GM12878 (cell line): ENCODE data around the gene TSC22D1. TPM values are rescaled to one million over a fixed set of nuclear protein-coding genes. Genes with fewer than 3 reads are reported as not detected.

Experiments used
- ATAC-seq: fragments of 200-7000 bp; cut with Tn5 transposase; 3 replicates; pipeline ENCODE4 v1.9.1; 2020; ENCODE audit warnings: mild to moderate bottlenecking, moderate library complexity
- BruUV-seq: library from RNA; stranded (reverse); fragments of 400-500 nt; replicated peaks from 2 replicates; lab custom pipeline; 2021; lab: Mats Ljungman, UMichigan
- CTCF ChIA-PET: fragments of 300-600 bp; sonication (Branson Sonifier 250); formaldehyde crosslinking; extraction: SDS; loops from one replicate; lab custom pipeline; 2021; ENCODE audit warnings: inconsistent platforms; lab: Yijun Ruan, JAX
- POLR2A ChIA-PET: fragments of 350-600 bp; formaldehyde crosslinking; extraction: SDS; loops from one replicate; lab custom pipeline; 2021; ENCODE audit warnings: inconsistent platforms; lab: Charles Lee
- RAD21 ChIA-PET: fragments of 300-600 bp; sonication (Branson Sonifier 250); formaldehyde crosslinking; loops from one replicate; lab custom pipeline; 2023; ENCODE audit warnings: antibody characterized with exemption; ENCODE audit not compliant: unreplicated experiment; lab: Charles Lee
- SMC1A ChIA-PET: fragments of 300-600 bp; sonication (Branson Sonifier 250); formaldehyde crosslinking; loops from one replicate; lab custom pipeline; 2023; ENCODE audit not compliant: unreplicated experiment, uncharacterized antibody; lab: Charles Lee
- DNase-seq: peaks from one replicate; pipeline ENCODE4 v3.0.0-alpha.2; 2011; ENCODE audit warnings: low read depth, low spot score
- FAIRE-seq: peaks from 3 replicates; lab custom pipeline; 2011; peaks lifted over from hg19 to GRCh38; lab: Jason Lieb, UNC
- H2AFZ ChIP-seq: 2 replicates; pipeline ENCODE4 v1.6.0; 2011; ENCODE audit warnings: low read depth, low read length, control low read depth; ENCODE audit not compliant: control insufficient read depth
- H3K27ac ChIP-seq: 2 replicates; pipeline ENCODE4 v1.5.1; 2011; ENCODE audit warnings: control low read depth; ENCODE audit not compliant: control insufficient read depth, insufficient read depth
- H3K27me3 ChIP-seq, 2 experiments: replicated peaks in 1 of 2; 2 replicates each; pipeline versions ENCODE4 v1.6.0 to v1.6.1; 2011; ENCODE audit warnings: low read length in 1 of 2; ENCODE audit not compliant: control insufficient read depth in 2 of 2, insufficient read depth in 2 of 2
- H3K36me3 ChIP-seq, 2 experiments: 2 replicates each; pipeline ENCODE4 v1.5.1; 2011; ENCODE audit warnings: low read length in 1 of 2; ENCODE audit not compliant: control insufficient read depth in 2 of 2, insufficient read depth in 2 of 2
- H3K4me1 ChIP-seq: 2 replicates; pipeline ENCODE4 v1.6.1; 2011; ENCODE audit warnings: mild to moderate bottlenecking, low read length, moderate library complexity, mixed read lengths; ENCODE audit not compliant: control insufficient read depth, insufficient read depth
- H3K4me2 ChIP-seq: 2 replicates; pipeline ENCODE4 v1.6.0; 2011; ENCODE audit warnings: control low read depth; ENCODE audit not compliant: control insufficient read depth, insufficient read depth
- H3K4me3 ChIP-seq: fragments of 200-600 bp; sonication (generic); 2 replicates; pipeline ENCODE4 v1.5.1; 2016
- H3K79me2 ChIP-seq: 2 replicates; pipeline ENCODE4 v1.6.0; 2011; ENCODE audit warnings: low read length; ENCODE audit not compliant: control insufficient read depth, insufficient read depth
- H3K9ac ChIP-seq: 2 replicates; pipeline ENCODE4 v1.8.0; 2011; ENCODE audit warnings: low read length, control low read depth, mixed read lengths; ENCODE audit not compliant: control insufficient read depth, insufficient read depth
- H3K9me3 ChIP-seq: replicated peaks from 3 replicates; pipeline ENCODE4 v1.5.1; 2011; ENCODE audit warnings: mild to moderate bottlenecking, low read length; ENCODE audit not compliant: control insufficient read depth, insufficient read depth
- H4K20me1 ChIP-seq: 2 replicates; pipeline ENCODE4 v1.6.0; 2011; ENCODE audit not compliant: control insufficient read depth, insufficient read depth
- CREM ChIP-seq: IDR thresholded peaks from 2 replicates; pipeline ENCODE4 v1.6.1; 2014; ENCODE audit warnings: antibody characterized with exemption, low read depth
- EED ChIP-seq: sonication (generic); IDR thresholded peaks from 2 replicates; pipeline ENCODE4 v1.6.1; 2016; ENCODE audit warnings: antibody characterized with exemption, low read depth
- ETV6 ChIP-seq, 2 experiments: fragments of 450-650 bp in 1 of 2; IDR thresholded peaks in 1 of 2; conservative IDR thresholded peaks in 1 of 2; 2 replicates each; pipeline ENCODE4 v1.6.1; 2014; ENCODE audit warnings: antibody characterized with exemption in 1 of 2, borderline replicate concordance in 1 of 2, low read depth in 1 of 2, mild to moderate bottlenecking in 1 of 2, moderate library complexity in 1 of 2
- HCFC1 ChIP-seq: fragments of 150-350 bp; IDR thresholded peaks from 2 replicates; pipeline ENCODE4 v1.6.1; 2014; ENCODE audit warnings: low read length
- LARP7 ChIP-seq: fragments of 450-650 bp; IDR thresholded peaks from 2 replicates; pipeline ENCODE4 v1.6.1; 2017; ENCODE audit warnings: mild to moderate bottlenecking
- MTA2 ChIP-seq: fragments of 450-650 bp; IDR thresholded peaks from 2 replicates; pipeline ENCODE4 v1.6.1; 2016; ENCODE audit warnings: low read depth, mild to moderate bottlenecking, moderate library complexity
- PML ChIP-seq: IDR thresholded peaks from 2 replicates; pipeline ENCODE4 v1.6.1; 2012; ENCODE audit warnings: low read length, inconsistent platforms
- SIX5 ChIP-seq: IDR thresholded peaks from 2 replicates; pipeline ENCODE4 v1.6.1; 2011; ENCODE audit warnings: mild to moderate bottlenecking, low read depth, low read length, moderate library complexity; ENCODE audit not compliant: severe bottlenecking
- SREBF2 ChIP-seq: IDR thresholded peaks from 2 replicates; pipeline ENCODE4 v1.6.1; 2012; ENCODE audit warnings: mild to moderate bottlenecking, low read length
- ZNF384 ChIP-seq: IDR thresholded peaks from 2 replicates; pipeline ENCODE4 v1.6.1; 2012; ENCODE audit warnings: low read depth, mild to moderate bottlenecking, low read length, improper control_type of control experiment, borderline replicate concordance
- WGBS: methylation state at CpG from one replicate; pipeline ENCODE4 v1.1.6; 2016; ENCODE audit warnings: low lambda C conversion rate; ENCODE audit not compliant: insufficient replicate concordance, insufficient coverage; ENCODE audit errors: missing lambda C conversion rate; 5-methylcytosine and 5-hydroxymethylcytosine counted together
- in situ Hi-C: fragments of 300-500 bp; cut with MboI; formaldehyde crosslinking; loops from 9 replicates; pipeline ENCODE4 v1.14.3; 2018; ENCODE audit warnings: mixed read lengths
- intact Hi-C: fragments of 100-400 bp; cut with micrococcal nuclease; formaldehyde crosslinking; loops from one replicate; pipeline ENCODE4 v1.14.2; 2022; ENCODE audit not compliant: unreplicated experiment
- polyA plus RNA-seq, 11 experiments: library from polyadenylated mRNA; depleted of rRNA in 4 of 11; unstranded in 6 of 11; stranded (reverse) in 5 of 11; fragments of >200 nt; fragmentation: Nextera tagmentation in 4 of 11; fragmentation: Illumina TruSeq in 1 of 11; extraction: Ambion mirVana in 4 of 11; extraction: Trizol in 1 of 11; gene quantifications; 1 replicate in 1 of 11; 2 replicates in 10 of 11; pipeline versions ENCODE4 v1.2.1 to v1.2.3, GENCODE V29; 2011 to 2016; ENCODE audit warnings: inconsistent platforms in 2 of 11, missing spikeins in 2 of 11, low read depth in 1 of 11
- total RNA-seq, 4 experiments: library from RNA; depleted of rRNA in 3 of 4; stranded (reverse); fragments of >200 nt in 3 of 4; fragmentation: Illumina TruSeq in 1 of 4; extraction: Trizol in 1 of 4; gene quantifications; 2 replicates each; pipeline versions ENCODE4 v1.2.1 to v1.2.3, GENCODE V29; 2013 to 2021
- TF ChIP-seq, protein P1 (sequence below): fragments of 150-350 bp; IDR thresholded peaks from 2 replicates; pipeline ENCODE4 v1.6.1; 2014; ENCODE audit warnings: mild to moderate bottlenecking, low read depth, low read length
- TF ChIP-seq, protein P2 (sequence below): IDR thresholded peaks from 2 replicates; pipeline ENCODE4 v1.6.1; 2011; ENCODE audit warnings: low read depth, low read length, improper control_type of control experiment, borderline replicate concordance
- TF ChIP-seq, protein P3 (sequence below): fragments of 450-650 bp; formaldehyde crosslinking; IDR thresholded peaks from 2 replicates; pipeline ENCODE4 v1.5.0; 2022; ENCODE audit warnings: mild to moderate bottlenecking, missing genetic modification characterization

The TSC22D1 gene
- total and polyA plus RNA-seq, 10 of the 15 experiments (the other 5 are each of a cell fraction or from before 2014, with no cell fraction given), result 0.37 to 15.7 (median 7.5) TPM

DNA sequence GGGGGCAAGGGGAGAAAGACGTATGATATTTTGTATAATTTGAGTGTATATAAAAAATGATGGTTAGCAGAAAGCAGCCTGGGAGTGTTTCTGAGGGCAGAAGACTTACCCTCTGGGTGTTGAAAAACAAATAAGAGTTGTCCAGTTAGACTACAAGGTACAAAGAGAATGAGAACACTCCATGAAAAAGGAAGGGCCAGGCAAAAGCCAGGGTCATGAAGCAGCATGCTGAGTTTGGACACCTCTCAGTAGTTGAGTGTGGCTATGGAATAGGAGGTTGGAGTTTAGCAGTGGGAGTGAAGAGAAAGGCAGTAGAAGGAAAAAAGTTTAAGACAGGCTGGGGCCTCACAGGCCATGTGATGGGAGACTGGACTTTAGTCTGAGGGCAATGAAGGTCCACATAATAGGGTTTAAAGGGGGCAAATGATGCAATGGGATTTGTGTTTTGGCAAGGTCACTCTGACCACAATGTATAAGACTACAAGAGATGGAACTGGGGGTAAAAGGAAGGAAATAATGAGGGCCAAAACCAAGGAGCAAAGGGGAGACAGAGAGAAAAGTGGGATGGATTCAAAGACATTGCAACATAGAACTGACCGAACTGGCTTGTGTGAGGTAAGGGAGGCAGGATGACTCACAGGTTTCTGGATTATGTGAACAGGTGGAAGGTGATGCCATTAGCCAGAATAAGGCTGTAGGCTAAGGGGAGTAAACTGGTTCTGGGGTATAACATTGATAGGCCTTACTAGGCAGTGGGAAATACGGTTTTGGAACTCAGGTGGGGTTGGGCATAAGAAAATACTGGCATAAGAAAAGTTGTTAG is 125.9 kb downstream of the TSC22D1 start (continued):
- TF ChIP-seq, protein P1, sequence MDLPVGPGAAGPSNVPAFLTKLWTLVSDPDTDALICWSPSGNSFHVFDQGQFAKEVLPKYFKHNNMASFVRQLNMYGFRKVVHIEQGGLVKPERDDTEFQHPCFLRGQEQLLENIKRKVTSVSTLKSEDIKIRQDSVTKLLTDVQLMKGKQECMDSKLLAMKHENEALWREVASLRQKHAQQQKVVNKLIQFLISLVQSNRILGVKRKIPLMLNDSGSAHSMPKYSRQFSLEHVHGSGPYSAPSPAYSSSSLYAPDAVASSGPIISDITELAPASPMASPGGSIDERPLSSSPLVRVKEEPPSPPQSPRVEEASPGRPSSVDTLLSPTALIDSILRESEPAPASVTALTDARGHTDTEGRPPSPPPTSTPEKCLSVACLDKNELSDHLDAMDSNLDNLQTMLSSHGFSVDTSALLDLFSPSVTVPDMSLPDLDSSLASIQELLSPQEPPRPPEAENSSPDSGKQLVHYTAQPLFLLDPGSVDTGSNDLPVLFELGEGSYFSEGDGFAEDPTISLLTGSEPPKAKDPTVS, result no peak
- TF ChIP-seq, protein P2, sequence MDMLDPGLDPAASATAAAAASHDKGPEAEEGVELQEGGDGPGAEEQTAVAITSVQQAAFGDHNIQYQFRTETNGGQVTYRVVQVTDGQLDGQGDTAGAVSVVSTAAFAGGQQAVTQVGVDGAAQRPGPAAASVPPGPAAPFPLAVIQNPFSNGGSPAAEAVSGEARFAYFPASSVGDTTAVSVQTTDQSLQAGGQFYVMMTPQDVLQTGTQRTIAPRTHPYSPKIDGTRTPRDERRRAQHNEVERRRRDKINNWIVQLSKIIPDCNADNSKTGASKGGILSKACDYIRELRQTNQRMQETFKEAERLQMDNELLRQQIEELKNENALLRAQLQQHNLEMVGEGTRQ, result no peak
- TF ChIP-seq ETV6 (conservative IDR thresholded peaks at IDR 0.05 in 1 of 2, IDR thresholded peaks at IDR 0.05 in 1 of 2; ENCODE audit: borderline replicate concordance in 1 of 2, low read depth in 1 of 2), result no peak

DNA sequence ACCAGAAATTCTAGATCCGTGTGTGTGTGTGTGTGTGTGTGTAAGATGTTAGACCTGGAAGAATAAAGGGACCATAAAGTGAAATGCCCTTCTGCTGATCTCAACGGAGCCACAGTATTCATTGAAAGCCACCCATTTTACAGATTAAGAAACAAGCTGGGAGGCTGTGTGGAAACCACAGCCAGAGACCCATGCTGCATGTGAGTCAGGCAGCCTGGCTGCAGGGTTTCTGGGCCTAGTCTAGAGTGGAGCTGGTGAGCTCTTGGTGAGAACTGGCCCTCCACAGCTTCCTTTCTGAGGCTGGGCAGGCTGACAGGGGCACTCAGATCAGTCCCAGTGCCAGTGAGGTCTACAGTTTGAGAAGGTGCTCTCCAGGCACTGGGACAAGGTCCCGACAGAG is 127.3 kb downstream of the TSC22D1 start:
- Histone ChIP-seq H3K27me3 (no peaks in the 10 kb centered on the region), H3K4me1 (no peaks in the 10 kb centered on the region), H2AFZ (no peak overlapping the region), H3K4me3 (no peak overlapping the region), H3K4me2 (no peak overlapping the region), H3K79me2 (no peaks in the 10 kb centered on the region), H3K9me3 (no peaks in the 10 kb centered on the region), H3K9ac (no peak overlapping the region), H3K36me3 (no peaks in the 10 kb centered on the region), H3K27ac (no peak overlapping the region), H4K20me1 (no peaks in the 10 kb centered on the region)
- ChIA-PET CTCF (interaction anchor here (2.0 kb wide), 1 partner anchor 10 kb away, joined by 4 read pairs; no protein-coding TSS in a partner anchor), SMC1A (interaction anchor here (0.8 kb wide), 1 partner anchor 10 kb away, joined by 3 read pairs; no protein-coding TSS in a partner anchor), RAD21 (no interaction called here), POLR2A (no interaction called here)
- FAIRE-seq (no peak), ATAC-seq (no peak), DNase-seq (no peak)
- intact Hi-C loops, result no loop called here
- TF ChIP-seq, protein P3, sequence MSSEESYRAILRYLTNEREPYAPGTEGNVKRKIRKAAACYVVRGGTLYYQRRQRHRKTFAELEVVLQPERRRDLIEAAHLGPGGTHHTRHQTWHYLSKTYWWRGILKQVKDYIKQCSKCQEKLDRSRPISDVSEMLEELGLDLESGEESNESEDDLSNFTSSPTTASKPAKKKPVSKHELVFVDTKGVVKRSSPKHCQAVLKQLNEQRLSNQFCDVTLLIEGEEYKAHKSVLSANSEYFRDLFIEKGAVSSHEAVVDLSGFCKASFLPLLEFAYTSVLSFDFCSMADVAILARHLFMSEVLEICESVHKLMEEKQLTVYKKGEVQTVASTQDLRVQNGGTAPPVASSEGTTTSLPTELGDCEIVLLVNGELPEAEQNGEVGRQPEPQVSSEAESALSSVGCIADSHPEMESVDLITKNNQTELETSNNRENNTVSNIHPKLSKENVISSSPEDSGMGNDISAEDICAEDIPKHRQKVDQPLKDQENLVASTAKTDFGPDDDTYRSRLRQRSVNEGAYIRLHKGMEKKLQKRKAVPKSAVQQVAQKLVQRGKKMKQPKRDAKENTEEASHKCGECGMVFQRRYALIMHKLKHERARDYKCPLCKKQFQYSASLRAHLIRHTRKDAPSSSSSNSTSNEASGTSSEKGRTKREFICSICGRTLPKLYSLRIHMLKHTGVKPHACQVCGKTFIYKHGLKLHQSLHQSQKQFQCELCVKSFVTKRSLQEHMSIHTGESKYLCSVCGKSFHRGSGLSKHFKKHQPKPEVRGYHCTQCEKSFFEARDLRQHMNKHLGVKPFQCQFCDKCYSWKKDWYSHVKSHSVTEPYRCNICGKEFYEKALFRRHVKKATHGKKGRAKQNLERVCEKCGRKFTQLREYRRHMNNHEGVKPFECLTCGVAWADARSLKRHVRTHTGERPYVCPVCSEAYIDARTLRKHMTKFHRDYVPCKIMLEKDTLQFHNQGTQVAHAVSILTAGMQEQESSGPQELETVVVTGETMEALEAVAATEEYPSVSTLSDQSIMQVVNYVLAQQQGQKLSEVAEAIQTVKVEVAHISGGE (CRISPR knock-in tag), result no peak
- TF ChIP-seq HCFC1 (no peak), EED (no peak), SIX5 (no peak), LARP7 (no peak), ZNF384 (no peak), PML (no peak), MTA2 (no peak), CREM (no peak), SREBF2 (no peak)
- 41% methylated on average over 3 of the region's 3 CpGs for WGBS
- BruUV-seq, result no TSS peak
- in situ Hi-C loops, result no loop called here
